ENCODE data around the gene RNASE8.

RNASE8 gene

DNA sequence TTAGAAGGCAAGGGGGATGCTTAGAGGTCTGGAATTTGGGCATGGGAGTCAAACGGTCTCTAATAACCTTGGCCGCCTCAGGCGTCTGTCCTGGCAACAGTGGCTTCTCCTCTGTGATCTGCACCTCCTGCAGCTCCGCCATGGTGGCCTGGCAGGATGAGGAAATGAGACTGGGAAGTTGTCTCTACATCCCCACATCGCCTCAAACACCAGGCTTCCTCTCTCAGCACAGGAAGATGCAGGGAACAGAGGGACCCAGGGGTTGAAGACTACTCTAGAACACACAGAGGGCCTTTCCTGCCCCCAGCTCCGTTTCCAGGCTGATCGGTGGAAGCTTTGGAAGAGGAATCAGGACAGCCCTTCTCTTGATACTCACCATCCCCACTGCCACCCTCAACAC is 34.4 kb upstream of the RNASE8 start:
- Histone ChIP-seq H3K27ac (ENCODE audit: low read depth, low read length) (no peak overlapping the region), H3K36me3 (ENCODE audit: control insufficient read depth, insufficient read depth, low read length) (peaks cover 18% of the 10 kb centered on the region), H3K27me3 (ENCODE audit: control insufficient read depth, insufficient read depth, low read length) (no peaks in the 10 kb centered on the region), H3K4me1 (ENCODE audit: control insufficient read depth, insufficient read depth, low read length) (peaks cover 8% of the 10 kb centered on the region), H3K4me3 (ENCODE audit: low read length) (peak overlapping the region; percentile 87), H3K9ac (ENCODE audit: low read length) (no peak overlapping the region)

- H3K4me3 ChIP-seq (ENCODE audit: low read length), result peak overlapping the region; percentile 87
- H3K9ac ChIP-seq (ENCODE audit: low read length), result peak overlapping the region; percentile 77
- no peaks in the 10 kb centered on the region for H3K27me3 ChIP-seq (ENCODE audit: control insufficient read depth, insufficient read depth, low read length)
- H3K4me1 ChIP-seq (ENCODE audit: control insufficient read depth, insufficient read depth, low read length), result peaks cover 8% of the 10 kb centered on the region
- peak overlapping the region; percentile 89 for H3K27ac ChIP-seq (ENCODE audit: low read depth, low read length)
- H3K36me3 ChIP-seq (ENCODE audit: control insufficient read depth, insufficient read depth, low read length), result peaks cover 10% of the 10 kb centered on the region
These were observed 33.6 kb upstream of the RNASE8 start for GRCh38 chr14:21023817-21024584.

DNA sequence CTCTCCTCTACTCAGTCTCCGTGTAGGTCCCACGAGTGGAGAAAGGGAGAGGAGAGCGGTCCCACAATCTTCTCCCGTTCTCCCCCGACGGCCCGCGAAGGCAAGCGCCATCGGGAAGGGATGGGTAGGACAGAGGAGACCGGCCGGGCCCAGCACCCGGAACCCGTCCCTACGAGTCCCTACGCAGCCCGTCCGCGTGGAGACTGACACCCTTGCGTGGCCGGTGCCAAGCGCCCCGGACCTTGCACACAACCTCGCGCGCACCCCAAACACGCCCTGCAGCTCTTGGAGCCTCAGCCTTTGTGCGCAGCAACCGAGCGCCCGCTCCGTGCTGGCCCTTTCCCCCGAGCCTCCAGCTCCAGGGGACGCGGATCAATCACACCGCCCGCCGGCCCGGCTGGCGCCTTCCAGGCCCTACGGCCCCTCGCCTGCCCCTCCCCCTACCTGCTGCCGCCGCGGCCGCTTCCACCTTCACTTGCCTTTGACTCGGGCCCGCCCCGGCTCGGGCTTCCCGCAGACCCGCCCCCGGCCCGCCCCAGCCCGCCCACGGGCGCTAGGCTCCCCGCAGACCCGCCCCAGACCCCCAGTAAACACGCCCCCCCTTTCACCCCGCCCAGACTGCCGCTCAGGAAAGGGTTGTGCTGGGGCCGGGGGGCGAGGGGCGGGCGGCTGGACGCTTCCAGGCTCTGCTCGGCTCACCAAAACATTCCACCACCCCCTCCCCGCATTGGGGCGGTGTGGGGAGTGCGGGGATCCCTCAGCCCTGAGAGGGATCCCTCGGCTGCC is 32.8 kb upstream of the RNASE8 start, which contains the start of gene NDRG2:
Gene NDRG2 (minus strand): TSS at position 477 of the 786 bp plus-strand sequence. CDS start 1,746 bp downstream, outside the sequence.
- Histone ChIP-seq H3K9ac (ENCODE audit: low read length) (peak within 1 kb of the TSS; percentile 77), H3K27me3 (ENCODE audit: control insufficient read depth, insufficient read depth, low read length) (no peaks in the 10 kb centered on the region), H3K36me3 (ENCODE audit: control insufficient read depth, insufficient read depth, low read length) (peaks cover 8% of the 10 kb centered on the region), H3K4me3 (ENCODE audit: low read length) (peak within 1 kb of the TSS; percentile 87), H3K27ac (ENCODE audit: low read depth, low read length) (peak within 1 kb of the TSS; percentile 89), H3K4me1 (ENCODE audit: control insufficient read depth, insufficient read depth, low read length) (peaks cover 8% of the 10 kb centered on the region)

GRCh38 chr14:21025371-21026273 is 32.0 kb upstream of the RNASE8 start:
- peak overlapping the region; percentile 87 for H3K4me3 ChIP-seq (ENCODE audit: low read length)
- peak overlapping the region; percentile 69 for H3K9ac ChIP-seq (ENCODE audit: low read length)
- H3K27ac ChIP-seq (ENCODE audit: low read depth, low read length), result peak overlapping the region; percentile 89
- no peaks in the 10 kb centered on the region for H3K27me3 ChIP-seq (ENCODE audit: control insufficient read depth, insufficient read depth, low read length)
- H3K4me1 ChIP-seq (ENCODE audit: control insufficient read depth, insufficient read depth, low read length), result peaks cover 8% of the 10 kb centered on the region
- H3K36me3 ChIP-seq (ENCODE audit: control insufficient read depth, insufficient read depth, low read length), result peaks cover 3% of the 10 kb centered on the region

GRCh38 chr14:21026274-21026987 is 31.2 kb upstream of the RNASE8 start:
- H3K36me3 ChIP-seq (ENCODE audit: control insufficient read depth, insufficient read depth, low read length), result no peaks in the 10 kb centered on the region
- H3K27me3 ChIP-seq (ENCODE audit: control insufficient read depth, insufficient read depth, low read length), result no peaks in the 10 kb centered on the region
- peak overlapping the region; percentile 89 for H3K27ac ChIP-seq (ENCODE audit: low read depth, low read length)
- H3K4me1 ChIP-seq (ENCODE audit: control insufficient read depth, insufficient read depth, low read length), result peaks cover 8% of the 10 kb centered on the region
- no peak overlapping the region for H3K9ac ChIP-seq (ENCODE audit: low read length)
- H3K4me3 ChIP-seq (ENCODE audit: low read length), result peak overlapping the region; percentile 44

DNA sequence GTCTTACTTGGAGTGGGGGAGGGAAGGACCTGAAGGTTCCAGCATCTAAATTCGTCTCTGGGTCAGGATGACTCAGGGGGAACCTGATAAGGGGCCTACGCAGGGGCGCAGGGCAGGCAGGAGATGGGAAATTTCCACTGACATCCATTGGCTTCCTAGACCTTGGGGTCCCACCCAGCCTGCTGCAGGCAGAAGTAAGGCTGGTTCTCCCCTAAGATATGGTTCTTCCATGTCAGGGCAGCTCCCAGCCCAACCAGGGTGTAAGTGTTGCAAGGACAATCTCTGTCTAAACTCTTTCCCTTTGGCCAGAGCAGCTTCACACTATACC is 30.7 kb upstream of the RNASE8 start:
- H3K4me3 ChIP-seq (ENCODE audit: low read length), result no peak overlapping the region
- no peaks in the 10 kb centered on the region for H3K27me3 ChIP-seq (ENCODE audit: control insufficient read depth, insufficient read depth, low read length)
- peaks cover 8% of the 10 kb centered on the region for H3K4me1 ChIP-seq (ENCODE audit: control insufficient read depth, insufficient read depth, low read length)
- peak overlapping the region; percentile 89 for H3K27ac ChIP-seq (ENCODE audit: low read depth, low read length)
- no peaks in the 10 kb centered on the region for H3K36me3 ChIP-seq (ENCODE audit: control insufficient read depth, insufficient read depth, low read length)
- no peak overlapping the region for H3K9ac ChIP-seq (ENCODE audit: low read length)

- Histone ChIP-seq H3K27ac (ENCODE audit: low read depth, low read length) (no peak within 1 kb of the TSS), H3K27me3 (ENCODE audit: control insufficient read depth, insufficient read depth, low read length) (no peaks in the 10 kb centered on the region), H3K36me3 (ENCODE audit: control insufficient read depth, insufficient read depth, low read length) (no peaks in the 10 kb centered on the region), H3K9ac (ENCODE audit: low read length) (no peak within 1 kb of the TSS), H3K4me3 (ENCODE audit: low read length) (no peak within 1 kb of the TSS), H3K4me1 (ENCODE audit: control insufficient read depth, insufficient read depth, low read length) (peaks cover 8% of the 10 kb centered on the region)
These were observed 27.7 kb upstream of the RNASE8 start, which contains the start of gene TPPP2 for GRCh38 chr14:21029917-21030316. Gene TPPP2, plus strand, starts transcription at chr14:21030217. Its CDS starts 365 bp downstream, at chr14:21030582.

GRCh38 chr14:21030531-21030930 is 27.1 kb upstream of the RNASE8 start:
- H3K36me3 ChIP-seq (ENCODE audit: control insufficient read depth, insufficient read depth, low read length), result no peaks in the 10 kb centered on the region
- H3K4me1 ChIP-seq (ENCODE audit: control insufficient read depth, insufficient read depth, low read length), result peaks cover 8% of the 10 kb centered on the region
- no peak overlapping the region for H3K9ac ChIP-seq (ENCODE audit: low read length)
- H3K27ac ChIP-seq (ENCODE audit: low read depth, low read length), result no peak overlapping the region
- H3K27me3 ChIP-seq (ENCODE audit: control insufficient read depth, insufficient read depth, low read length), result no peaks in the 10 kb centered on the region
- no peak overlapping the region for H3K4me3 ChIP-seq (ENCODE audit: low read length)

GRCh38 chr14:21032326-21033132 is 25.1 kb upstream of the RNASE8 start:
- no peaks in the 10 kb centered on the region for H3K36me3 ChIP-seq (ENCODE audit: control insufficient read depth, insufficient read depth, low read length)
- H3K9ac ChIP-seq (ENCODE audit: low read length), result no peak overlapping the region
- no peaks in the 10 kb centered on the region for H3K27me3 ChIP-seq (ENCODE audit: control insufficient read depth, insufficient read depth, low read length)
- H3K27ac ChIP-seq (ENCODE audit: low read depth, low read length), result no peak overlapping the region
- H3K4me3 ChIP-seq (ENCODE audit: low read length), result no peak overlapping the region
- H3K4me1 ChIP-seq (ENCODE audit: control insufficient read depth, insufficient read depth, low read length), result no peaks in the 10 kb centered on the region

GRCh38 chr14:21033133-21033698 is 24.4 kb upstream of the RNASE8 start:
- Histone ChIP-seq H3K27me3 (ENCODE audit: control insufficient read depth, insufficient read depth, low read length) (no peaks in the 10 kb centered on the region), H3K9ac (ENCODE audit: low read length) (no peak overlapping the region), H3K36me3 (ENCODE audit: control insufficient read depth, insufficient read depth, low read length) (no peaks in the 10 kb centered on the region), H3K27ac (ENCODE audit: low read depth, low read length) (no peak overlapping the region), H3K4me1 (ENCODE audit: control insufficient read depth, insufficient read depth, low read length) (no peaks in the 10 kb centered on the region), H3K4me3 (ENCODE audit: low read length) (no peak overlapping the region)

- no peak within 1 kb of the TSS for H3K9ac ChIP-seq (ENCODE audit: low read length)
- no peak within 1 kb of the TSS for H3K4me3 ChIP-seq (ENCODE audit: low read length)
- H3K27ac ChIP-seq (ENCODE audit: low read depth, low read length), result no peak within 1 kb of the TSS
- H3K27me3 ChIP-seq (ENCODE audit: control insufficient read depth, insufficient read depth, low read length), result no peaks in the 10 kb centered on the region
- H3K4me1 ChIP-seq (ENCODE audit: control insufficient read depth, insufficient read depth, low read length), result peaks cover 12% of the 10 kb centered on the region
- H3K36me3 ChIP-seq (ENCODE audit: control insufficient read depth, insufficient read depth, low read length), result no peaks in the 10 kb centered on the region
These were observed 22.9 kb upstream of the RNASE8 start, which contains the start of gene RNASE13 for GRCh38 chr14:21034707-21035106. Gene RNASE13, minus strand, starts transcription at chr14:21034807. Its CDS starts 519 bp downstream, at chr14:21034288.

Data from rectal smooth muscle tissue (tissue), 1 donor.